CD4-positive, alpha-beta T cell (primary cell): Measurements from ENCODE around the gene ZNF91. TPM values are rescaled to one million over a fixed set of nuclear protein-coding genes. Genes with fewer than 3 reads are reported as not detected.

Experiments used
- ATAC-seq: fragments of 200-7000 bp; cut with Tn5 transposase; one replicate; pipeline ENCODE4 v1.10.0; 2022; ENCODE audit warnings: mild to moderate bottlenecking; ENCODE audit not compliant: poor library complexity
- CTCF ChIA-PET: fragments of 350-600 bp; sonication (Branson Sonifier 250); formaldehyde crosslinking; loops from one replicate; lab custom pipeline; 2021; ENCODE audit warnings: antibody characterized with exemption, inconsistent platforms; lab: Charles Lee
- POLR2A ChIA-PET: fragments of 350-600 bp; sonication (Branson Sonifier 250); formaldehyde crosslinking; loops from one replicate; lab custom pipeline; 2021; ENCODE audit warnings: antibody characterized with exemption, inconsistent platforms; lab: Charles Lee
- DNase-seq, 14 experiments: peaks; one replicate each; pipeline ENCODE4 v3.0.0-alpha.2; 2013 to 2020; ENCODE audit warnings: mixed read lengths in 2 of 14
- H3K27ac ChIP-seq, 2 donors: one replicate each; pipeline versions ENCODE4 v1.5.1 to v1.7.0; 2013; ENCODE audit warnings: low read length in 2 of 2, low read depth in 1 of 2, mild to moderate bottlenecking in 1 of 2
- H3K27me3 ChIP-seq, 2 experiments: 1 replicate in 1 of 2; 2 replicates in 1 of 2; pipeline versions ENCODE4 v1.6.1 to v1.7.0; 2013; ENCODE audit warnings: low read length in 2 of 2, control low read depth in 1 of 2, mild to moderate bottlenecking in 1 of 2, moderate library complexity in 1 of 2; ENCODE audit not compliant: insufficient read depth in 2 of 2, control insufficient read depth in 1 of 2
- H3K36me3 ChIP-seq: one replicate; pipeline ENCODE4 v1.6.1; 2013; ENCODE audit warnings: low read length, control low read depth; ENCODE audit not compliant: insufficient read depth
- H3K4me1 ChIP-seq: one replicate; pipeline ENCODE4 v1.6.1; 2013; ENCODE audit warnings: low read length, control low read depth; ENCODE audit not compliant: insufficient read depth
- H3K4me3 ChIP-seq: one replicate; pipeline ENCODE4 v1.5.1; 2013; ENCODE audit warnings: mild to moderate bottlenecking, low read length, moderate library complexity
- H3K9me3 ChIP-seq, 2 experiments: 1 replicate in 1 of 2; 2 replicates in 1 of 2; pipeline versions ENCODE4 v1.6.1 to v1.7.0; 2013; ENCODE audit warnings: low read length in 2 of 2, mild to moderate bottlenecking in 2 of 2, control low read depth in 1 of 2, moderate library complexity in 1 of 2; ENCODE audit not compliant: control insufficient read depth in 1 of 2, insufficient read depth in 1 of 2
- H3K27ac Mint-ChIP-seq: one replicate; pipeline ENCODE4 v1.8.0; 2020; ENCODE audit warnings: mixed read lengths
- H3K27me3 Mint-ChIP-seq: one replicate; pipeline ENCODE4 v1.8.0; 2021; ENCODE audit warnings: mixed read lengths
- H3K36me3 Mint-ChIP-seq: one replicate; pipeline ENCODE4 v1.8.0; 2021; ENCODE audit warnings: low read depth, mixed read lengths
- H3K4me1 Mint-ChIP-seq: one replicate; pipeline ENCODE4 v1.8.0; 2021; ENCODE audit warnings: low read depth, mixed read lengths
- H3K4me3 Mint-ChIP-seq: one replicate; pipeline ENCODE4 v1.8.0; 2020; ENCODE audit warnings: mild to moderate bottlenecking, mixed read lengths
- H3K9me3 Mint-ChIP-seq: one replicate; pipeline ENCODE4 v1.8.0; 2020; ENCODE audit warnings: mixed read lengths
- CTCF ChIP-seq: fragments of 200-600 bp; IDR thresholded peaks from one replicate; pipeline ENCODE4 v1.8.0; 2022; ENCODE audit warnings: antibody characterized with exemption, mild to moderate bottlenecking
- intact Hi-C, 2 experiments: fragments of 100-400 bp; cut with DNase I in 1 of 2; cut with micrococcal nuclease in 1 of 2; formaldehyde crosslinking; loops; one replicate each; pipeline versions ENCODE4 v1.15.1 to v1.9.0; 2023 to 2025; cut with DNase I, micrococcal nuclease
- total RNA-seq, 174 experiments: library from RNA in 2 of 174; stranded (reverse) in 2 of 174; gene quantifications; one replicate each; pipeline ENCODE4 v1.2.3 and lab custom pipeline; 2021 to 2026

The ZNF91 gene
- total RNA-seq, 2 experiments from 2014 or later: 95.5 to 99.3 TPM

DNA sequence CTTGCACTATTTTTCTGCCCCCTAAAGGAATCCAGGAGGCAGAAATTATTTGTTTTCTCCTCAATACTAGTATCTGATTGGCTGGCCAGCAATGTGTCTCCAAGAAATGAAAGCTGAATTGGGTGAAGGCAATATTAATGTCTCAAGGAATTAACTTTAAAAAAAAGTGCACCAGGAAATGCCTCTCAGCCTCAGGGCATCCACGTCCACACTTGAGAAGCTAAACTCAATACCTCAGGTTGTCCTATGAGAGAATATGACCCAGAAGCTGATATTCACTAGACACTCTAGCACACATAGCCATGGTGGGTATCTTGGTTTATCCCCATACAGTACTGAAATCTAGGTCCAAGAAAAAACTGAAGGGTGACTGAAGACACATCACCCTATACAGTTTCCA, 2.1 kb downstream of the ZNF91 start:
- peaks cover 33% of the 10 kb centered on the region for H3K4me1 ChIP-seq
- H3K9me3 Mint-ChIP-seq: peaks cover 2% of the 10 kb centered on the region
- H3K4me1 Mint-ChIP-seq: peaks cover 67% of the 10 kb centered on the region
- ATAC-seq (no peak), DNase-seq (no peak)
- ChIA-PET POLR2A (interaction anchor here (3.6 to 4.3 kb wide), 2 partner anchors 119 to 366 kb away, joined by 32 to 48 read pairs; partner anchors contain the start of gene ZNF681), CTCF (interaction anchor here (1.5 kb wide), 1 partner anchor 55 kb away, joined by 3 read pairs; no protein-coding TSS in a partner anchor)
- H3K4me3 Mint-ChIP-seq: peak overlapping the region; percentile 96
- H3K36me3 Mint-ChIP-seq: peaks cover 69% of the 10 kb centered on the region
- intact Hi-C loops: loop anchor here (5.0 to 10.0 kb wide), 4 partner anchors 138 to 758 kb away; partner anchors contain the start of genes ZNF492 (in 1 of the 2), ZNF675 (in 1 of the 2) and ZNF724 (in 1 of the 2)
- H3K36me3 ChIP-seq: peaks cover 25% of the 10 kb centered on the region
- H3K9me3 ChIP-seq: peaks cover 13 to 19% of the 10 kb centered on the region in 2 experiments
- no peaks in the 10 kb centered on the region for H3K27me3 Mint-ChIP-seq
- TF ChIP-seq CTCF: no peak
- H3K27ac Mint-ChIP-seq: peak overlapping the region; percentile 96
- H3K4me3 ChIP-seq: no peak overlapping the region
- H3K27ac ChIP-seq: no peak overlapping the region
- H3K27me3 ChIP-seq: no peaks in the 10 kb centered on the region

DNA sequence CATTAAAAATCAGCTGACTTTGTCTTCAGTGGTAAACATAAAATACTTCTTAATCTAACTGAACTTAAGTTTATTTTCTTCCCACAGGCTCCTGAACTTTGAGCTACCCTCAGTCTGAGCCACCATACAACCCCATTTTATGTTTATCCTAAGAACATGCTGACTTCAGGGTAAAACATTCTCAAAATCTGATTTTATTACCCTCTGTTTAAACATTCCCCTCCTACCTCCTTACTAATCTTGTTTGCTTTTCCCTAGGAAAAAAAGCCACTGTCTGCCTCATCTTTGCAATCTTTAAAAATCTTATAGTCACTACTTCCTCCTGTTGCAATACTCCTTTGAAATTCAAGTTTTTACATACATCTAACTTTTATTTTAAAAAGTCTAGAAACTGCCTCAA, 4.0 kb downstream of the ZNF91 start:
- intact Hi-C loops: loop anchor here (5.0 to 10.0 kb wide), 4 partner anchors 136 to 756 kb away; partner anchors contain the start of genes ZNF492 (in 1 of the 2), ZNF675 (in 1 of the 2) and ZNF724 (in 1 of the 2)
- H3K4me1 ChIP-seq: peaks cover 33% of the 10 kb centered on the region
- no peak for TF ChIP-seq CTCF
- ChIA-PET CTCF (no interaction called here), POLR2A (interaction anchor here (1.0 kb wide), 1 partner anchor 371 kb away, joined by 3 read pairs; a partner anchor contains a TSS)
- Mint-ChIP-seq H3K27ac (no peak overlapping the region), H3K27me3 (no peaks in the 10 kb centered on the region), H3K9me3 (peaks cover 2% of the 10 kb centered on the region), H3K4me3 (peak overlapping the region; percentile 11), H3K4me1 (peaks cover 73% of the 10 kb centered on the region), H3K36me3 (peaks cover 88% of the 10 kb centered on the region)
- ATAC-seq: no peak
- H3K27ac ChIP-seq: no peak overlapping the region
- H3K4me3 ChIP-seq: no peak overlapping the region
- H3K9me3 ChIP-seq: peaks cover 18 to 27% of the 10 kb centered on the region in 2 experiments
- no peak for DNase-seq
- H3K36me3 ChIP-seq: peaks cover 39% of the 10 kb centered on the region
- H3K27me3 ChIP-seq: no peaks in the 10 kb centered on the region

DNA sequence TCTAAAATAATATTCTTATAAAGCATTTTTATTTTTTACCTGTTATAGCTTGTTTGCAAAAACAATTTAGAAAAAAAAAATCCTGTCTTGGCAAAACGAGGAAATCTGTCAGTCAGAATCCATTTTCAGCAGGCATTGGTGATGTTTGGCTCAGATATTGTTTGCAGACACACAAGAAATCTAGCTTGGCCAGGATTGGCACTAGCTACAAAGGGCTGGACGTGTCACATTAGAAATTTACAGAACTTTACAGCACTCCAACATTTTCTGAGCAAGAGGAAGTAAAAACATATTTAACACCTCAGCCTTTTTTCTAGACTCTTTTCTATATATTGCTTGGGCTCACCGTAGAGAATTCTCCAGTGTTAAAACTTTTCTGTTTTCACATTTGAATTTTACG, 9.9 kb downstream of the ZNF91 start:
- no peaks in the 10 kb centered on the region for H3K27me3 Mint-ChIP-seq
- CTCF ChIA-PET: no interaction called here
- Histone ChIP-seq H3K4me1 (peaks cover 5% of the 10 kb centered on the region), H3K36me3 (peaks cover 81% of the 10 kb centered on the region), H3K4me3 (no peak overlapping the region), H3K9me3 (peaks cover 46 to 75% of the 10 kb centered on the region in 2 experiments), H3K27ac (no peak overlapping the region), H3K27me3 (no peaks in the 10 kb centered on the region)
- POLR2A ChIA-PET: no interaction called here
- H3K4me1 Mint-ChIP-seq: peaks cover 44% of the 10 kb centered on the region
- TF ChIP-seq CTCF: no peak
- no peak for ATAC-seq
- no peak overlapping the region for H3K4me3 Mint-ChIP-seq
- DNase-seq: no peak
- H3K9me3 Mint-ChIP-seq: peaks cover 8% of the 10 kb centered on the region
- peaks cover 97% of the 10 kb centered on the region for H3K36me3 Mint-ChIP-seq
- intact Hi-C loops: no loop called here
- no peak overlapping the region for H3K27ac Mint-ChIP-seq
